Gastroesophageal sphincter (tissue), 3 donors: ENCODE results near the gene SMIM17.

ENCODE experiments used
- EP300 ChIP-seq: sonication (generic); formaldehyde crosslinking; IDR thresholded peaks from one replicate; pipeline ENCODE4 v1.6.1; 2017; ENCODE audit warnings: antibody characterized with exemption, mild to moderate bottlenecking
- TF ChIP-seq, protein P1 (sequence below), 4 experiments: fragments of 200-600 bp in 2 of 4; fragments of 450-650 bp in 2 of 4; sonication (generic) in 1 of 4; IDR thresholded peaks; one replicate each; pipeline ENCODE4 v1.5.1; 2017 to 2019; ENCODE audit warnings: antibody characterized with exemption in 4 of 4, mild to moderate bottlenecking in 2 of 4, moderate library complexity in 2 of 4

DNA sequence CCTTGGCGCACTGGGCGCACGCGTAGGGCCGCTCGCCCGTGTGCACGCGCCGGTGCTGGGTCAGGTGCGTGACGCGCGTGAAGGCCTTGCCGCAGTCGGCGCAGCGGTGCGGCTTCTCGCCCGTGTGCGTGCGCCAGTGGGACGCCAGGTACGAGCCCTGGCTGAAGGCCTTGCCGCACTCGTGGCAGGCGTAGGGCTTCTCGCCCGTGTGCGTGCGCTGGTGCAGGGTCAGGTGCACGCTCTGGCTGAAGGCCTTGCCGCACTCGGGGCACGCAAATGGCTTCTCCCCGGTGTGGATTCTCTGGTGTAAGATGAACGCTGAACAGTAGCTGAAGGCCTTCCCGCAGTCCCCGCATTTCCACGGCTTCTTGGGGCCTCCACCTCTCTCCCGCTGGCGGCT lies 21.6 kb downstream of the SMIM17 start:
- TF ChIP-seq EP300 = no peak
- TF ChIP-seq, protein P1, sequence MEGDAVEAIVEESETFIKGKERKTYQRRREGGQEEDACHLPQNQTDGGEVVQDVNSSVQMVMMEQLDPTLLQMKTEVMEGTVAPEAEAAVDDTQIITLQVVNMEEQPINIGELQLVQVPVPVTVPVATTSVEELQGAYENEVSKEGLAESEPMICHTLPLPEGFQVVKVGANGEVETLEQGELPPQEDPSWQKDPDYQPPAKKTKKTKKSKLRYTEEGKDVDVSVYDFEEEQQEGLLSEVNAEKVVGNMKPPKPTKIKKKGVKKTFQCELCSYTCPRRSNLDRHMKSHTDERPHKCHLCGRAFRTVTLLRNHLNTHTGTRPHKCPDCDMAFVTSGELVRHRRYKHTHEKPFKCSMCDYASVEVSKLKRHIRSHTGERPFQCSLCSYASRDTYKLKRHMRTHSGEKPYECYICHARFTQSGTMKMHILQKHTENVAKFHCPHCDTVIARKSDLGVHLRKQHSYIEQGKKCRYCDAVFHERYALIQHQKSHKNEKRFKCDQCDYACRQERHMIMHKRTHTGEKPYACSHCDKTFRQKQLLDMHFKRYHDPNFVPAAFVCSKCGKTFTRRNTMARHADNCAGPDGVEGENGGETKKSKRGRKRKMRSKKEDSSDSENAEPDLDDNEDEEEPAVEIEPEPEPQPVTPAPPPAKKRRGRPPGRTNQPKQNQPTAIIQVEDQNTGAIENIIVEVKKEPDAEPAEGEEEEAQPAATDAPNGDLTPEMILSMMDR (IDR thresholded peaks at IDR 0.05) = no peak
